Activated CD8-positive, alpha-beta memory T cell treated with anti-CD3 and anti-CD28 coated beads, Interleukin-2, amount 50 U/mL, for 48 hours (primary cell): ENCODE results near the gene NSMF.

ENCODE experiments used
- DNase-seq: peaks from one replicate; pipeline ENCODE4 v3.0.0-alpha.2; 2020

Gene NSMF

DNA sequence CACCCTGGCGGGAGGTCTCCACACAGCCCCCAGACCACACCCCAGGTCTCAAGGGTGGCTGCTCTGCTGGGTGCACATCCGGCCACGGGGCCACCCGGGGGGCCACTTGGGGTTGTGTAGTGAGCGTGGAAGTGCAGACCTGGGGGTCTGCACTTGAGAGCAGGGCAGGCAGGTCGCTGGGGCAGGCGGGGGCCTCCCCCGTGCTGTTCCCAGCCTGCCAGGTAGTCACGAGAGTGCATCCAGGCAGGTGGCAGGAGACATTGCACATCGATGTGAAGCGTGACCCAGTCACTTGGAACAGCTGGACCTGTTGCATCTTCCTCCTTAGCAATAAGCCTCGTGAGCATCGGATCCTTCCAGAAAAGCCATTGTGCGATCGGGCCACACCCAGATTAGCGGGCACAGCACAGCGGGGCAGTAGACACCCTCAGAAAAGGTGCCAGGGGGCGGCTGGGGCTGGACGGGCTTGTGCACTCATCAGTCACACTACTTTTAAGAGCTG, 13.2 kb downstream of the NSMF start:
- DNase-seq = no peak

DNA sequence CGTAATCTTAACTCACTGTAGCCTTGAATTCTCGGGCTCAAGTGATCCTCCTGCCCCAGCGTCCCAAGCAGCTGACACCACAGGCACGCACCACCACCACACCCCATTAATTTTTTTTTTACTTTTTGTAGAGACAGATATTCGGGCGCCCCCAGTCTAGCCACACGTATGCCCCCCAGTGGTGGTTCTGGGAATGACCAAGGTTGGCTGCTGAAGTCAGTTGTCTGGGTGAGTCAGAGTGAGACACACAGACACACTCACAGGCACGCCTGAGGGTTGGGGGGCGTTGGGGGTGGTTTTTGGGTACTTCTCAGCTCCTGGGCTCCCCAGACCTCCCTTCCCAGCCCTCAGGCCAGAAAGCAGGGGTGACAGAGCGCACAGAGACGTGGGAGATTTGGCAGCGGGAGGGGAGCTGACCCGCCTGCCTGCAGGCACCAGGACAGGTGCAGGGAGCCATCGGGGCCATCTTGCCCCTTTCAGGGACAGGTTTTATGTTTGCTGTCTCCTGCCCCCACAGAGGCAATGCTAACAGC, 13.8 kb downstream of the NSMF start:
- peak; percentile 92 for DNase-seq

DNA sequence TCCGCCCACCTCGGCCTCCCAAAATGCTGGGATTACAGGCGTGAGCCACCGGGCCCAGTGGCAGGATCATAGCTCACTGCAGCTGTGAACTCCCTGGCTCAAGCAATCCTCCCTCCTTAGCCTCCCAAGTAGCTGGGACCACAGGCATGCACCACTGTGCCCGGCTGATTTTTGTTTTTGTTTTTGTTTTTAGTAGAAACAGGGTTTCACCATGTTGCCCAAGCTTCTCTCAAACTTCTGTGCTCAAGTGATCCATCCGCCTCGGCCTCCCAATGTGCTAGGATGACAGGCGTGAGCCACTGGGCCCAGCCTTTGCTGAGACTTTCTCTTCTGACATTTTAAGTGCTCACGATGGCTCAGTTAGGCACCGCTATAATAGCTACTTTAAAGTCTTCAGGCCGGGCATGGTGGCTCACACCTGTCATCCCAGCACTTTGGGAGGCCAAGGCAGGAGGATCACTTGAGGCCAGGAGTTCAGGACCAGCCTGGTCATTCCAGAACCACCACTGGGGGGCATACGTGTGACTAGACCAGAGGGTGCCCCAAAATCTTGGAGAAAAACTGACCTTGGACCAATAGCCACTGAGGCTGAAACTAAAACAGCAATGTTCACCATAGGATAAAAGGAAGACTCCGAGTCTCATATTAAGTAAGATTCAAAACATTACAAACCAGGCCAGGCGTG, 14.9 kb downstream of the NSMF start:
- no peak for DNase-seq

DNA sequence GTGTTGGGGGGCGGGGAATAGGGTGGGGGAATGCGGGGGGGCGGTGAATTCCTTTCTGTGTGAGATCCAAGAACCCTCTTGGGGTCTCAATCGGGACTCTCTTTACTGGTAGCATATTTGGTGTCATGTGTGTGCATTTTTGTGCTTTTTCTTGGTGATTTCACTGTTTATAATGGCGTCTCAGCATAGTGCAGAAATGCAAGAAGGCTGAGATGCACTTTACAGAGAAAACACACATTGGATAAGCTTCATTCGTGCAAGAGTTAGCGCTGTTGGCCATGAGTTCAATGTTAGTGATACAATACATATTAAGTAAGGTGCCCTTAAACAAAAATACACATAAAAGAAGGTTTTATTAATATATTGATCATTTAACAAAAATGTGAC, 17.2 kb downstream of the NSMF start:
- no peak for DNase-seq

DNA sequence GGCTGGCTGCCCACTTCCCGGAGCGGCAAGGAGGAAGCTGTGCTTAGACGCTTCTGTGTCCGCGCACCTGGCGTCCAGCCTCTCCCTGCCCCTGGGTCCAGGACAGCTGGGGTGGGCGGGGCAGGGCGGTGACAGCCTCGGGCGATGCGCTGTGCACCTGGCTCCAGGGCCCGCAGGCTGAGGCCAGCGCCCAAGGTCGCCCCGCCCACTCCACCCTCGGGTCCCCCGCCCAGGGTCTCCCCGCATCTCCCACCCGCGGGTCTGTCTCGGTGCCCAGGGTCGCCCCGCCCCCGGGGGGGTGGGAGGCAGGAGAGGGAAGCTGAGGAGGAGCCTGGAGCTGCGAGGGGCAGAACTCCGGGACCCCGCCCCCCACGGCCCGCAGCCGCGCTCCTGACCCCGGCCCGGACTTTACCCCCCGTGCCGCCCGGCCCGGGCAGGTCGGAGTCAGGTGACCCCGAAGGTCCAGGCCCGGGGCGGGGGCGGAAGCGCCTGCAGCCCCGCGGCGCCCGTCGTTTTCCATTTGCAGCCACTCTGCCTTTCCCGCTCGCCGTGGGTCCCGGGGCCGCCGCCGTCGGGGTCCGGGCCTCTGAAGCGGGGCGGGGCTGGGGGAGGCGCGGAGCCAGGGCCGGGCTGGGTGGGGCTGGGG, 17.7 kb downstream of the NSMF start, which contains the start of gene ENTPD8:
Gene ENTPD8 (minus strand): TSS at position 69 of the 646 bp plus-strand sequence. CDS start 3,072 bp downstream, outside the sequence.
- no peak for DNase-seq

DNA sequence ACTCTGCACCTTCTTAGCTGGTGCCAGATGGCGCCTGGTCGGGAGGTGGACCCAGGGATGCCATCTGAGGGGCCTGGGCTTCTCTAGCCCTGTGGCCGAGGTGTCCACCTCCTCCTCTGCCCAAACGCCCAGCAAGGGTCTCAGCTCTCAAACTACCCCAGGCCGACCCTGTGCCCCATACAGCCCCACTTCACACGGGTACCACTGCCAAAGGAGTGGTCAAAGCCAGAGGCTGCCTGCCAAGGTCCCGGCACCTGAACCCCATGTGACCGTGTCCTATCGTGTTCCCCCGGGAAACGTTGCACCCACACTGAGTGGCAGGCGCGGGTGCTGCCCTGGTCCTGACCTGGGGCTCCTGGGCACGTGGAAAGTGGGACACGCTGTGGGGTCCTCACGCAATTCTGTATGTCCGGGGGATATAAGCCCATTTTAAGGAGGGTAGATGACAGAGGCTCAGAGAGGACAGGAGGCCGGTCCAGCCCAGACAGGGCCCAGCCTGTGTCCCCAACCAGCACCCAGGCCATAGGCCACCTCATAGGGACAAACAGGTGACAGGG, 19.9 kb downstream of the NSMF start:
- DNase-seq = no peak

DNA sequence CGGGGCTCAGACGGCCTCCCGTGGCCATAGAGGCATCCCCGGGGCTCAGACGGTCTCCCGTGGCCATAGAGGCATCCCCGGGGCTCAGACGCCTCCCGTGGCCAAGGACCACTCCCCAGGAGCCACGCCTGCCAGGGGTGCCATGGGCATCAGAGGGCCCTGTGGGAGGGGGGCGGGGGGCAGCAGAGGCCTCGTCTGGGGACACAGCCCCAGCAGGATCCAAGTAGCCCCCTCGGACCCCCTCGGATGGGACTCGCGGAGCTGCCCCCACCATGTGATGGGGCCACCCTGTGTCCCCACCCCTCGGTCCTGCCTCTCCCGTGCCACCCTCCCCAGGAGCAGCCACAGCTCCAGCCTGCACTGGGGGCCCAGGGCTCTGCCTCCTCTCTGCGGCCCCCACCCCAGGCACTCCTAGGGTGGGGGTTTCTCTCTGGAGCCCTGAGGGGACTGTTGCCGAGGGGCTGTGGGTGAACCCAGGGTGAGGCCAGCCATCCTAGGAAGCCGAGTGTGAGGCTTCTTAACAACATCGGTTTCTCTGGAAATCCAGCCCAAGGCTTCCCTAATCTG, 20.5 kb downstream of the NSMF start:
- DNase-seq = no peak

DNA sequence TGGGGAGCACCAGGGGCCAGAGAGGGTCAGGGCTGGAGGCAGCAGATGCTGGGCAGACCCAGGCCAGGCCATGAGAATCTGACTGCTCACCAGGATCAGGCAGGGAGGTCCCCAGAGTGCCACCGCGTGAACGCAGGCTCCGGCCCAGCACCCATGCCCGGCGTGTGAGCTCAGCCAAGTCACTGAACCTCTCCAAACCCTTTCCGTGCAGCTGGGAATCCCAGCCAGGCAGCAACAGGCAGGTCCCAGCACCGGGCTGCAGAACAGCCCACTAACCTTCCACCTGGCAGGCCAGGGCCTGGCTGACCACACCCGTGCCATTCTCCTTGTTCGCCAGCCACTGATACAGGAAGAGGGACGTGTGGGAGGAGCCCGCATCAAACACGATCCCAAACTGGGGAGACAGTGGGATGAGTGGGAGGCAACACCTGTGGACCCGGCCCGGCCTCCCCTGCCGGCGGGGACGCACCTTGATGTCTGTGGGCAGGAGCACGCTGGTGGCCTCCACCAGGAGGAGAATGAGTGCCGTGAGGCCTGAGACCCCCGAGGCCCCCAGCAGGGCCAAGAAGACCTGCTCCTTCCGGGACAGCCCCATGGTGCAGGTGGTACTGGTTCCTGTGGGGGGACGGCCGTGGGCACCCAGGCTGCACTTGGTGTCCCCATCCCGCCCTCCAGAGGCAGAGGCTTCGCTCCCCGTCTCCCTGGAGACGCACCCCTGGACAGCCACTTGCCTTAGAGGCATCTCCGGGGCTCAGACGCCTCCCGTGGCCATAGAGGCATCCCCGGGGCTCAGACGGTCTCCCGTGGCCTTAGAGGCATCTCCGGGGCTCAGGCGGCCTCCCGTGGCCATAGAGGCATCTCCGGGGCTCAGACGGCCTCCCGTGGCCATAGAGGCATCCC, 21.2 kb downstream of the NSMF start:
- no peak for DNase-seq

DNA sequence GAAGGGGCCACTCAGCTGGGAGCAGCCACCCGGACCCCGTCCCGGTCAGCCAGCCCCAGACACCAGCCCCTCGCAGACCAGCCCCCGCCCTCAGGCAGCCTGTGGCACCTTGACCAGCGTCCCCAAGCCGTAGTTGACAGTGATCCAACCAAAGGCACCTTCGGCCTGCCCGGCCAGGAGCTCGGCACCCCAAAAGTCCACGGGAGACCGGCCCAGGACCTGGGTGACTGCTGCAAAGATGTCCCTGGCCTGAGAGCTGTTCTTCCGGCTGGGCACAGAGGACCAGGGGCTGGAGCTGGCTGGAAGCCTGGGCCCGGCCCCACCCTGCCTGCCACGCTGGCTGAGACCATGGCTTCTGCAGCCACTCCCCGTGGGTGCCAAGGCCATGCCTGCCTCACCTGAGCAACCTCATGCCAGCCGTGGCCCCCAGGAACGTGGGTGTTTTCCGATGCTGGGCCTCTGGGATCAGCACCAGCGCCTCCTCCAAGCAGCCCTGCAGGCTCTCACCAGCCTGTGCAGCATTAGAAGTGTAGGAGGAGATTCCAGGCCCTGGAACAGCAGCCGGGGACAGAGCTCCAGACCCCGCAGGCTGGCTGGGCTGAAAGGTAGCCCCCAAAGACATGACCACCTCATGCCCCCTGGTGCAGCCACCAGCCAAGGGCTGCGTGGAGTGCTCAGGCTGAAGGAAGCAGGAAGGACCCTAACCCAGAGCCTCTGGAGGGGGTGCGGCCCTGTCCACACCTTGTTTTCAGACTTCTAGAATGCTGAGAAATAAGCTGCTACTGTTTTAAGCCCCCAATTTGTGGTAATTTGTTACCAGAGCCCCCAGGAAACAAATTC, 22.2 kb downstream of the NSMF start:
- no peak for DNase-seq

DNA sequence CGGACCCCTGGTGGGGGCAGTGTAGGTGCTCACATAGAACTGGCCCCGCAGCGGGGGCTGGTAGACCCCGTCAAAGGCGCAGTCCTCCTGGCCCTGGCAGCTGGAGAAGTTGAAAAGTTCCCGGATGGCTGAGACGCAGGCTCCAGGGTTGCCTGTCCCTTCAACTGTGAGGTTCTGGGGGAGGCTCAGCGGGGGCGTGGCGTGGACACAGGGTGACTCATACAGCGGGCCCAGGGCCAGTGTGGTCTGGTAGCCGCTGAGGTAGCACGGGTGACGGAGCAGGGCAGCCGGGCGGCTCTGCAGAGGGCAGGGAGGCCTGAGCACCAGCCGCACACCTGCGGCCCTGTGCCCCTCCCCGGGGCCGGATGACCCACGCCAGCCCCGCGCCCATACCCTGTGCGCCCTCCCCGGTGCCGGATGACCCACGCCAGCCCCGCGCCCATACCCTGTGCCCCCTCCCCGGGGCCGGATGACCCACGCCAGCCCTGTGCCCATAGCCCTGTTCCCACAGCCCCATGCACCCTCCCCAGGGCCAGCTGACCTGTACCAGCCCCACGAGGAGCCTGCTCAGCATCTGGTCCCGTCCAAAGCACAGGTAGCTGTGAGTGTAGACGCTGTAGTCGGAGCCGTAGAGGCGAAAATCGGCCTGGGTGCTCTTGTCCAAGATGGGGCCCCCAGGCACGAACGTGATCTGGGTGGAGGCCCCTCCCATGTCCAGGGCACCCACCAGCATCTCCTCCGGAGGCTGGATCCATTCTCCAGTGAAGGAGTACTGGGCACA, 23.0 kb downstream of the NSMF start:
- DNase-seq = no peak

DNA sequence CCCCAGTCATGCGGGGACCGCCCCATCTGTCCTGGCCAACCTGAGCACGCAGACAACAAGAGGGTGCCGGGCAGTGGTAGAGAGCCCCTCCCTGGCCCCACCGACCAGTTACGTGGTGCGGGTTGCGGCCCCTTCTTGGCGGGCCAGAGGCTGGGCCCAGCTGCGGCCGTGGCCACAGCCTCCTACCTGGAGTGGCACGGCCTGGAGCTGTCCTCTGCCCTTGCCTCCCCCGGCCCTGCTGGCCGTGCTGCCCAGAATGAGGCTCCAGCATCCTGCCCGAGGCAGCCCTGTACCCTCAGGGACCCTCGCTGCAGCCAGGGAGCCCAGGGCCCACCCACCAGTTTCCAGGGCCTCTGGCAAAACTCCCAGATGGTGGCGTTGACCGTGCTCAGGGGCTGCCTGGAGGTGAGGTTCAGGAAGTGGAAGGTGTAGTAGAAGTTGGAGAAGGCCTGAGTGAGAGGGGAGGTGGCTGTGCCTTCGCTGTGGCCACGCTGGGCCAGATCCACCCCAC, 23.7 kb downstream of the NSMF start:
- no peak for DNase-seq

DNA sequence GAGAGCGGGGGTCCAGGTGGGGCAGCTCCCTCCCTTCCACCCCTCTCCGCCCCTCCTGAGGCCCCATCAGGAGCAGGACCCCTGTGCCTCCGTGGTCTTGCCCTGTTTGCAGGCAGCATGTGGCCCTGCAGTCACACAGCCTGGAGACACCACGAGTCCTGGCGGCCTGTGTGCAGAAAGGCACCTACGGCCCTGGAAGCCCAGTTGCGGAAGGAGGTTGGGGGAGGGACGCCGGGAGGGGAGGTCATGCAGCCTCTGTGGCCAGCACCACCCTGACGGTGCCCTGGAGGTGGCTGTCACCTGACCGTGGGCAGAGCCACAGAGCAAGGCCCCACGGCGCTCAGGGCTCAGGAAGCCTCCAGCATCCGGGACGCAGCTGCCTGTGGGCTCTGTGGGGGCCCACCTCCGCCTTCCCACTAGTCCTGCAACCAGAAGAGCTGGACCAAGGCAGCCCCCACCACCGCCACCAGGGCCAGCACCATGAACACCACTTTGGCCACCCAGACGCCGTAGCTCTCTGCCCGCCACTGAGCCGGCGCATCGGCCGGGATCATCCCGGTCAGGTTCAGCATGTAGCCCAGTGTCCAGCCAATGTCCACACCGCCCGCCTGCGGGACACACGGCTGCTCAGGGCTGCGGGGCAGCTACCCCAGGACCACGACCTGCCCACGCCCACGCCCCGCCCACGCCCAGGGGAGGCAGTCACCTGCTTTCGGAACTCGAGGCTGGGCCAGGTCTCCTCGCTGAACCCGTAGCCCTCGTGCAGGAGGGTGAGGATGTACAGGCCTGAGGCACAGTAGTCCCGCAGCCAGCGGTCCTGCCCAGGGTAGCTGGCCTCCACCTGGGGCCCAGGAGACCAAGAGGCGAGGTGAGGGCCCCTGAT, 24.4 kb downstream of the NSMF start:
- DNase-seq = no peak

DNA sequence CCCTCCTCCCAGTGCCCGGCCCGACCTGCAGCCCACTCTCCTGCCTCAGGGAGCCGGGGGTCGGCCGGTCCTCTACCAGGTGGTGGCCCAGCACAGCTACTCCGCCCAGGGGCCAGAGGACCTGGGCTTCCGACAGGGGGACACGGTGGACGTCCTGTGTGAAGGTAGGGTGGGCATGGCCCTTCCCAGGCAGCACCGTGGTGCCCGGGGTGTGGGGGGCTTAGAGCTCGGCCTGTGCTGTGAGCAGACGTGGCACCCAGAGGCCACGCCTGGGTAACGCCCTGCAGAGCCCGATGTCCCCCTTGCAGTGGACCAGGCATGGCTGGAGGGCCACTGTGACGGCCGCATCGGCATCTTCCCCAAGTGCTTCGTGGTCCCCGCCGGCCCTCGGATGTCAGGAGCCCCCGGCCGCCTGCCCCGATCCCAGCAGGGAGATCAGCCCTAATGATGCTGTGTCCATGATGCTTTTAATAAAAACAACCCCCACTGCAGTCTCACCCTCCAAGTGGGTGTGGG, 25.2 kb downstream of the NSMF start:
- no peak for DNase-seq

DNA sequence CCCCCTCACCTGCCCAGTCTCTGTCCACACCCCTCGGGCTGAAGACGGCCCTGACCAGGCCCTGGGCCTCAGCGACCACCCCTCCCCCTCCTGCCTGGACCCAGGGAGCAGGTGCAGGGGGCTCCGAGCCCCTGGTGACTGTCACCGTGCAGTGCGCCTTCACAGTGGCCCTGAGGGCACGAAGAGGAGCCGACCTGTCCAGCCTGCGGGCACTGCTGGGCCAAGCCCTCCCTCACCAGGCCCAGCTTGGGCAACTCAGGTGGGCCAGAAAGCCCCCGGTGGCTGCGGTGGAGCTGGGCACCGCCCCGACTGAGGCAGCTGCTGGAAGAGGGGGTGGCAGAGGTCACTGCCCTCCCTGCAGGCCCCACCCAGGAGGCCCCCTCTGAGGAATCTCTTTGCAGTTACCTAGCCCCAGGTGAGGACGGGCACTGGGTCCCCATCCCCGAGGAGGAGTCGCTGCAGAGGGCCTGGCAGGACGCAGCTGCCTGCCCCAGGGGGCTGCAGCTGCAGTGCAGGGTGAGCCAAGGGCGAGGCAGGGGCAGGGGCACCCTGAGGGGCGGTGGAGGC, 25.7 kb downstream of the NSMF start:
- DNase-seq = no peak

DNA sequence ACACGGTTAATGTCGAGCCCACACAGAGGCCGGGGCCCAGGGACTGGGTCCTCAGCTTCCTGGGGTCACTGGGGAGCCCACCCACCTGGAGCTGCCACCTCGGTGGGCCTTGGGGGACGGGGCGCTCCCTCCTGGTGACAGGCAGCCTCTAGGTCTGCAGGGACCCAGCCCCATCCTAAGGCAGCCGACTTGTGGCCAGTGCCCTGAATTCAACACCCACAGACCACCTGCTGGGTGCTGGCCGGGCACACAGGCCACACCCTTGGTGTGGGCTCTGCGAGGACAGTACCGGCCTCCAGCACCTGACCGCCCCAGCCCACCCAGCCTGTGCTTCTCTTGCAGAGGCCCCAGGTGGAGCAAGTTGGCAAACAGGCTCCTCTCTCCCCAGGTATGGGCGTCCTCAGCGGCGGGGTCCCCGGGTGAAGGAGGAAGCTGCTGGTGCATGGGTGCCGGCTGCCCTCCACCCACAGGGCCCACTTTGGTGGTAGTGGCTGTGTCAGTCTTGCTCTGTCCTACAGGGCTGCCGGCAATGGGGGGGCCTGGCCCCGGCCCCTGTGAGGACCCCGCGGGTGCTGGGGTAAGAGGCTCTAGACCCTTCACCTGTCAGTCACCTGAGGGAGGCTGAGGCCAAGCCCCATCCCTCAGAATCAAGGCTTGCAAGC, 26.3 kb downstream of the NSMF start:
- no peak for DNase-seq

DNA sequence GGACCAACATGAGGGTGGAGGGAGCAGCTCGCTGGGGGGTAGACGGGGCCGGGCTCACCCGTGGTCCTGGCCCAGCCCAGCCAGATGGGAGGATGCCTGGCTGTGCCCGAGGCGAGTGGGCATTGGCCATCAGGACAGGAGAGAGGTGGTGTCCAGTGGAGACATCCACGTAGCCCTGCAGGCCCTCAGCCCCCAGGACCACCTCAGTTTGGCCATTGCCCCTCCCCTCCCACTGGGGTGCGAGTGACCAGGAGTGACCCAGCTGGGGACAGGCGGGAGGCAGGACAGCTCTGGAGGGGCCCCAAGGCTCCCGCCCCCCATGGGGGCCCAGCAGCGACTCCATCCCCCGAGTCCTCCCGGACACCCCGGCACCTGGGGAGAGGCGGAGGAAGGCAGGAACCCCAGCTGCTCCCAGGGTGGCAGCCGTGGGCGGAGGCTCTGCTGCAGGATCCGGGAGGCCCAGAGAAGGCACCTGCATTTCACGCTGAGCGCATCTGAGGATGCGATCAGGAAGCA, 27.7 kb downstream of the NSMF start:
- no peak for DNase-seq

DNA sequence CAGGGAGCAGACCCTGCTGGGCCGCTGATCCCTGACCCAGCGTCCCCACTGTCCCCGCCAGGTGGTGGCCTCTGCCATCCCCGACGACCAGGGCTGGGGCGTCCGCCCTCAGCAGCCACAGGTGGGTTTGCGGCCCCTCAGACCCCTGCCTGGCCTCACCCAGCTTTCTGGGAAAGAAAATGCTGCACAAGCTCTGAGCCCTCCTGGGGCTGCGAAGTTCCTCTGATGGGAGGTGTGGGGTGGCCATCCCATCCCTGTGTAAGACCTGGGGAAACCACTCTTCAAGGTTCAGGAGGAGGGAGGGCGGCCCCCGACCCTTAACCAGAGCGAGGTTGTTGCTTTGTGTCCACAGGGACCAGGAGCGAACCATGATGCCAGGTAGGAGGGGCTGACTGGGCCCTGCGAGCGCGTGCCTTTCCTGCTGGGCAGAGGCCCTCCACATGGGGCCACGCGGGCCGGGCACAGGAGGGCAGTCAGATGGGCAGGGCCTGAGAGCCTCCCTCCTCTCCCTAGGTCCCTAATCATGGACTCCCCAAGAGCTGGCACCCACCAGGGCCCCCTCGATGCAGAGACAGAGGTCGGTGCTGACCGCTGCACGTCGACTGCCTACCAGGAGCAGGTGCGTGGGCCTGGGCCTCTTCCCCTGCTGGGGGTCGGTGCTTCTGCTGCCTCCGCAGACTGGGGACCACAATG, 28.3 kb downstream of the NSMF start:
- no peak for DNase-seq
